HG02884 (cell line): ENCODE results near the gene GOLGA3.
"Not testable (repeated sequence)": the region's sequence is repeated elsewhere in the genome, so short reads cannot be mapped to it uniquely, and the experiment has no call there.

Experiments
- ATAC-seq: cut with Tn5 transposase; IDR thresholded peaks from one replicate; pipeline ENCODE4 v1.9.1; 2021; ENCODE audit warnings: mild to moderate bottlenecking, moderate library complexity; ENCODE audit not compliant: unreplicated experiment

The GOLGA3 gene

DNA sequence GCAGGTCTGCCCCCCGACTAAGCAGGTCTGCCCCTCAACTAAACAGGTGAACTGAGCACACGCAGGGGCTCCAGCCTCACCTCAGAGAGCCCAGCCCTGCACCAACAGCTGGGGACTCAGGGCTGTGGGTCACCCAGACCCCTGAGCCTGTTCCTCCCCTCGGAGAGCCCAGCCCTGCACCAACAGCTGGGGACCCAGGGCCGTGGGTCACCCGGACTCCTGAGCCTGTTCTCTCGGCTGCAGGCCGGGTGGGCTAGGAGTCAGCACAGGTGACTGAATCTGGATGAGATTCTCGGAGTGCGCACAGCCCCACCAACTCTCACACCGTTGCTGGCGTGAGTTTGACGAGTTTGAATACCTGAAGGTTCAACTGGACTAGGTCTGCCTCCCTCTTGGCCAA is 46.7 kb downstream of the GOLGA3 start:
- ATAC-seq: no peak

GRCh38 chr12:132779781-132780353 is 48.8 kb downstream of the GOLGA3 start:
- no peak for ATAC-seq

GRCh38 chr12:132777614-132778013 is 51.1 kb downstream of the GOLGA3 start:
- no peak for ATAC-seq

DNA sequence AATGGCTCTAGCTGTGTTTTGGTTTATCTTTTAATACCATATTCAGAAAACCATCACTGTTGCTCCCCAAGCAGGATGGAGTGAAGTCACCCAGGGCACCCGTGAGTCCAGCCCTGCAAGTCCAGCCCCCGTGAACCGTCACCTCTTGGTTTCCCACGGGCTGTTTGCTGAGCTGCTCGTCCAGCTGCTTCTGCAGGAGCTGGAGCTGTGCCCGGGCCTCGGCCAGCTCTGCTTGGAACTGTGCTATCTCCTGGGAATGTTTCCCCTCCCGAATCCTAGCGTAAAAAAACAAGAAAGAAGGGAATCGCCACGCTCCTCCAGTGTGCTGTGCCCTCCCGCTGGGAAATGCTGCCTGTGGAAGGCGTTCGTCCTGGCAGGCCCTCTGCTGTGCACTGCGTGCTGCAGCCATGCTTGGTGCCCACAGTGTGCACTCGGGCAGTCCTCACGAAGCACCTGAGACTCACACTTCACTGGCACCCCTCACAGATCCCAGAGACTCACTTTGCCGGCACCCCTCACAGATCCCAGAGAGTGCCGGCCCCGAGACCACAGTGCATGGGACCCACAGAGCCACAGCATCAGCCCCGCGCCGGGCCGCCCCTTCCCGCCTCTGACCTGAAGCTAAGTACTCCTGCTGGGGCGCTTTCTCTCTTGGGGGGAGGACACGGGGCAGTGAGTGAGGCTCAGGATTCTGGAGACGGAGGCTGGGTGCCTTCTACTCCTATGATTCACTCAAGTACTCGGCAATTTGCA is 51.7 kb downstream of the GOLGA3 start:
- no peak for ATAC-seq

DNA sequence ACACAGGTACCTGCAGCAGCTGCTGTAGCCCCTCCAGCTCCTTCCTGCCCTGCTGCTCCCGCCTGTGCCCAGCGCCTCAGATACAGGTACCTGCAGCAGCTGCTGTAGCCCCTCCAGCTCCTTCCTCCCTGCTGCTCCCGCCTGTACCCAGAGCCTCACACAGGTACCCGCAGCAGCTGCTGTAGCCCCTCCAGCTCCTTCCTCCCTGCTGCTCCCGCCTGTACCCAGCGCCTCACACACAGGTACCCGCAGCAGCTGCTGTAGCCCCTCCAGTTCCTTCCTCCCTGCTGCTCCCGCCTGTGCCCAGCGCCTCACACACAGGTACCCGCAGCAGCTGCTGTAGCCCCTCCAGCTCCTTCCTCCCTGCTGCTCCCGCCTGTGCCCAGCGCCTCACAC is 52.4 kb downstream of the GOLGA3 start:
- not testable (repeated sequence) for ATAC-seq

DNA sequence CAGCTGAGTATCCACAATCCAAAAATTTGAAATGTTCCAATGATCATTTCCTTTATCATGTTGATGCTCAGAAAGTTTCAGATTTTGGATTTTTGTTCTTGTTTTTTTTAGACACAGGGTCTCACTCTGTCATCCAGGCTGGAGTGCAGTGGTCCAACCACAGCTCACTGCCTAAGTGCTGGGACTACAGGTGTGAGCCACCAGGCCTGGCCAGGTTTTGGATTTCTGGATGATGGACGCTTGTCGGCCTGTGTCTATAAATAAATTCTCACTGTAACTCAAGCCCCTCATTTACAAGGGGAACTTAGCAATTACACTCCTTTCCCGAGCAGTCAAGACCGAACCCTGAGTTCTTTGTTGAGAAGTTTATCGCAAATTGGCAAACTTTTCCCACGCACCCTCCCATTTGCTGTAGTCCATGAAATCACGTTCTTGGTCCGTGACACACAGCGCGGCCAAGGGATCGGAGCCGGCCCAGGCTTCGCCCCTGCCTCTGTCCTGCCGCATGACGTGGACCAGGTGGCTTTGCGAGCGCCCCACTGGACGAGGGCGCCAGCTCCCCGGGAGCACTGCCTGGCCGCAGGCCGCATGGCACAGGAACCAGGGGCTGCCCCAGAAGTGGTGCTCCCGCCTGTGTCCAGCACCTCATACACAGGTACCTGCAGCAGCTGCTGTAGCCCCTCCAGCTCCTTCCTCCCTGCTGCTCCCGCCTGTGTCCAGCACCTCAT is 53.0 kb downstream of the GOLGA3 start:
- ATAC-seq: no peak

GRCh38 chr12:132774646-132775275 is 53.9 kb downstream of the GOLGA3 start:
- ATAC-seq: no peak

DNA sequence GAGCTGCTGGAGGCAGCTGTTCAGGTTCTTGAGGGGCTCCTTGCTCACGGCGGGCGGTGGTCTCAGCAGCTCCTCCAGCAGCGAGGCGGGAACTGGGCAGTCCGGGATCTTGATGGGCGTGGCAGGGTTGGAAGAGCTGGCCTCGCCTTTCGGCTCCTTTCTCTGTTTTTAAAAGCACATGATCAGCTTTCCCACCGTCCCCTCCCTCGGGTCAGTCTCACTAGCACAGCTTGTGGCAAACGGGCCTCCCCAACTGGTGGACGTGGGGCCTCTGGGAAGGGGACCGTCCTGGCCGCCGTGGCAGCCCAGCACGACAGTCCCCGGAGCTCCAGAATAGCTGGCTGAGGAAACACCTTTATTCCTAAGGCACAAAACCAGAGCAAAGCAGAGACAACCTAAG is 54.5 kb downstream of the GOLGA3 start:
- ATAC-seq: no peak

DNA sequence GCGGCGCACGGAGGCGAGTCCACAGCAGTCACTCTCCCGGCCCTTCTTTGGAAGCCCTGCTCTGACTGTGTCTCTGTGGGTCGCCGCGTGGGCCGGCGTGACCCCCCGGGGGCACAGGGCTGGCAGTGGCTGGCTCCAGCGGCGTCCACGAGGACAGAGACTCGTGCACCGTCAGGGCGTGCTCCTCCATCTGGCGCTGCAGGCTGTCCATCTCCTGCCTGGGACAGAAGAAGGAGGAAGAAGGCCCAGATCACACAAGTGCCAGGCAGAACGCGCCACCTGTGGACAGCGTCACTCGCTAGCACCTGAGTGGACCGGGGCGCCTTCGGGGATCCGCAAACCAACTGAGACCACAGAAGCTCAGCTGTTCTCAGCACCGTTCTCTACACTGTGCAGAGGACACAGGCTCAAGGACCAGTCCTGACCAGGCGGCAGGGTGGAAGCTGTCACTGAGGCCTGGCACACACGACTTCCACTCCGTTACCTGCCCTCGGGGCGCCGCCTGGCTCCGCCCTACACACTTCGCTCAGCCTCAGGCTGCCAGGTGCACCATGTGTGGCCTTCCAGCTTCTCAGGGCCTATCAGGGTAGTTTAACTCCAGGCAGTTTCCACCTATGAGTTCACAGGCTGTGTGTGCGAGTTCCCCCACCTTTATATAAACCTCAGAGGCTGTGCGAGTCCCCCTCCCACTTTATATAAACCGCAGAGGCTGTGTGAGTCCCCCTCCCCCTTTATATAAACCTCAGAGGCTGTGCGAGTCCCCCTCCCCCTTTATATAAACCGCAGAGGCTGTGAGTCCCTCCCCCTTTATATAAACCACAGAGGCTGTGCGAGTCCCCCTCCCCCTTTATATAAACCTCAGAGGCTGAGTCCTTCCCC is 55.4 kb downstream of the GOLGA3 start:
- no peak for ATAC-seq

DNA sequence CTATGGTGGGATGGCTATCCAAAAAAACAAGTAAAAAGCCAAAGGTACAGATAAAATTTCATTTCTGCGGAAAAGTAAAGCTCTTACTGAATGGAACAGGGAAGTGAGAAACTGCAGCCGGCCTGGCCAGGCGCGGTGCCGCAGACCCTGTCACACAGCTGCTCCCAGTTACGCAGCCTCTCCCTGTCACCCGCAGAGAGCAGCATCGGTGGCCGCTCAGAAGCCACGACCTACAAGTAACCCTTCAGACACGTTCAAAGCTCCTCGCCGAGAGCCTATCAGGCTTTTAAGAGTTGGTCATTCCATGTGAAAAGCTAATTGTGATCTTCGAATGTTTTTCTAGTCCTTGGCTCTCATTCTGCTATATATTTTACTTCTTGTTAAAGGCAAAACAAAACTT is 56.1 kb downstream of the GOLGA3 start:
- peak; percentile 38 for ATAC-seq

DNA sequence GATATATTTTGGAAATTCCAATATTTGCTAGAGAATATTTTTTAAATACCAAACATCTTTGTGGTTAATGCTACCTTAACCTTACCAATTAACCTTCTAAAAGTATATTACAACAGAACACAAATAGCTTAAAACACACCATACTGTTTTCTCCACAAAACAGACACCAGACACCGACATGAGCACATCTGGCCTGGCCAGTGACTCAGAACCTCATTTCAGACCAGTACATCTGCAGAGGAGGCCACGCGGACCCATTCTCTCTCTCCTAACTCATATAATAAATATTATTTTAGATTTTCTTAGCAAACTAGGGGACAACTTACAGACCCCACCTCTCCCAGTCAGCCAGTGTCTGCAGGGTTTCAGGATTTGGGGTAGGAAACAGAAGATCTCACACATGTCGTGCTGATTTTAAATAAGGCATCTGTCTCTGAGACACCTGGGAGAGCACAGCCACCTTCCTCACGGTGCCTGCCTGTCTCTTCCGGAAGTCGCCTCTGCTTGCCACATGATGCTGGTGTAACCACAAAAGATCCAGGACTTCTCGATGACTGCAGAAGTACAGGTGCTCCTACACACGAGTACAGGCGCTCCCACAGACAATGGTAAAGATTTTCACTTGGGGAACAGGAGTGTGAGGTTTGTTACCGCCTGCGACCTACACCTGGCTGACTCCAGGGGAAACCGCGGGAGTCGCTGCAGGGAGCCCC is 57.4 kb downstream of the GOLGA3 start:
- ATAC-seq: no peak

- ATAC-seq: no peak
Observed at GRCh38 chr12:132766380-132767085, 62.1 kb downstream of the GOLGA3 start.

- ATAC-seq: no peak
Observed at GRCh38 chr12:132765361-132765760, 63.3 kb downstream of the GOLGA3 start.

GRCh38 chr12:132764231-132764630 is 64.4 kb downstream of the GOLGA3 start:
- ATAC-seq: no peak

- peak; percentile 68 for ATAC-seq
Observed at GRCh38 chr12:132761921-132762583, 66.6 kb downstream of the GOLGA3 start.

GRCh38 chr12:132761032-132761920 is 67.4 kb downstream of the GOLGA3 start, which contains the start of gene ANKLE2:
TSS of gene ANKLE2 (minus strand) at chr12:132761832. CDS start at chr12:132761798, 34 bp downstream.
- ATAC-seq: peak; percentile 20

DNA sequence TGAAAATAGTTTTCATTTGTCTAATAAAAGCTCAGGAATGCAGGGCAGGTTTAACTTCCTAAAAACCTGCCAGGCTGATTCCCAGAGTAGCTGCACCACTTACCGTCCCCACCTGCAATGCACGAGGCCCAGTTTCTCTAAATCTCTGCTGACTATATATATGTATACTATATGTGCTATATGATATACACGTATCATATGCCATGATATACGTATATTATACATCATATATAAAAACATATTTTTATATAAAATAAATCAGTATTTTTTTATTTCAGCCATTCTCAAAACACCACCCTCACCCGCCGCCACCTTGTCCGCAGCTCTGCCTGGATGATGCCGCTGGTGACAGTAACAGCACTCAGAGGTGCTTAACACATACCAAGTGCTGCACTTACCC is 69.3 kb downstream of the GOLGA3 start:
- no peak for ATAC-seq

DNA sequence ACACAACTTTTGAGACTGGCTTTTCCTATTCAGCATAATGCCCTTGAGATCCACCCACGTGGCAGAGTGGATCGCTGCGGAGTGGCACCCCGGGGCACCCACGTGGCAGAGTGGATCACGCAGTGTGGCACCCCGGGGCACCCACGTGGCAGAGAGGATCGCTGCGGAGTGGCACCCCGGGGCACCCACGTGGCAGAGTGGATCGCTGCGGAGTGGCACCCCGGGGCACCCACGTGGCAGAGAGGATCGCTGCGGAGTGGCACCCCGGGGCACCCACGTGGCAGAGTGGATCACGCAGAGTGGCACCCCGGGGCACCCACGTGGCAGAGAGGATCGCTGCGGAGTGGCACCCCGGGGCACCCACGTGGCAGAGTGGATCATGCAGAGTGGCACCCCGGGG is 69.8 kb downstream of the GOLGA3 start:
- not testable (repeated sequence) for ATAC-seq
